Measurements from ENCODE around the gene KLHL11.

GRCh38 chr17:41849251-41849990 lies 15.8 kb downstream of the KLHL11 start:
- no peak for TF ChIP-seq CTCF (IDR thresholded peaks at IDR 0.05; ENCODE audit: control extremely low read depth in 1 of 3, insufficient read depth in 1 of 3, low read depth in 1 of 3, low read length in 3 of 3)
- no peak for TF ChIP-seq RAD21 (IDR thresholded peaks at IDR 0.05 in 1 of 2, conservative IDR thresholded peaks at IDR 0.05 in 1 of 2; ENCODE audit: low read depth in 2 of 2, low read length in 2 of 2)
- TF ChIP-seq JUN (IDR thresholded peaks at IDR 0.05; ENCODE audit: low read depth, low read length): no peak
- no peak for TF ChIP-seq YY1 (IDR thresholded peaks at IDR 0.05; ENCODE audit: low read depth, low read length)
- no peak for TF ChIP-seq SP1 (IDR thresholded peaks at IDR 0.05; ENCODE audit: low read depth, low read length)
- TF ChIP-seq POLR2AphosphoS5 (IDR thresholded peaks at IDR 0.05; ENCODE audit: low read depth, low read length): no peak
- no peak for TF ChIP-seq CBX5 (IDR thresholded peaks at IDR 0.05; ENCODE audit: low read depth, low read length)
- no peak for TF ChIP-seq POLR2A (IDR thresholded peaks at IDR 0.05; ENCODE audit: control extremely low read depth in 1 of 2, low read depth in 2 of 2, low read length in 2 of 2)
- TF ChIP-seq JUND (IDR thresholded peaks at IDR 0.05; ENCODE audit: low read length): no peak
- no peak for TF ChIP-seq CHD2 (IDR thresholded peaks at IDR 0.05; ENCODE audit: low read length)

Data from H1 (cell line).